Stimulated activated CD8-positive, alpha-beta memory T cell treated with anti-CD3 and anti-CD28 coated beads, Interleukin-15, amount 100 ng/mL, for 24 hours (primary cell): ENCODE data around the gene RNASET2.
"Not testable (repeated sequence)": the region's sequence is repeated elsewhere in the genome, so short reads cannot be mapped to it uniquely, and the experiment has no call there.

ENCODE experiments used
- DNase-seq: peaks from one replicate; pipeline ENCODE4 v3.0.0-alpha.2; 2020; ENCODE audit warnings: low read depth

The RNASET2 gene

GRCh38 chr6:166969390-166970002 is 13.1 kb upstream of the RNASET2 start:
- no peak for DNase-seq

- DNase-seq: no peak
These were observed 9.9 kb upstream of the RNASET2 start for GRCh38 chr6:166966268-166966667.

- no peak for DNase-seq
These were observed 4.2 kb upstream of the RNASET2 start for GRCh38 chr6:166960609-166960978.

GRCh38 chr6:166959911-166960608 is 3.7 kb upstream of the RNASET2 start:
- no peak for DNase-seq

GRCh38 chr6:166958926-166959861 is 2.8 kb upstream of the RNASET2 start:
- DNase-seq: no peak

GRCh38 chr6:166957805-166958076 is 1.4 kb upstream of the RNASET2 start:
- no peak for DNase-seq

GRCh38 chr6:166957087-166957804 is 896 bp upstream of the RNASET2 start:
- no peak for DNase-seq

GRCh38 chr6:166955865-166956443 is 396 bp downstream of the RNASET2 start:
- DNase-seq: no peak

- no peak for DNase-seq
These were observed 1.1 kb downstream of the RNASET2 start for GRCh38 chr6:166955121-166955864.

- no peak for DNase-seq
These were observed 2.1 kb downstream of the RNASET2 start for GRCh38 chr6:166954118-166954713.

- DNase-seq: no peak
These were observed 3.5 kb downstream of the RNASET2 start for GRCh38 chr6:166952567-166953486.

GRCh38 chr6:166952121-166952520 is 4.2 kb downstream of the RNASET2 start:
- no peak for DNase-seq

GRCh38 chr6:166951670-166952060 is 4.7 kb downstream of the RNASET2 start:
- DNase-seq: no peak

GRCh38 chr6:166950892-166951669 is 5.3 kb downstream of the RNASET2 start:
- not testable (repeated sequence) for DNase-seq

GRCh38 chr6:166950443-166950821 is 5.9 kb downstream of the RNASET2 start:
- no peak for DNase-seq

GRCh38 chr6:166949528-166950442 is 6.6 kb downstream of the RNASET2 start:
- DNase-seq: no peak

- not testable (repeated sequence) for DNase-seq
These were observed 7.6 kb downstream of the RNASET2 start for GRCh38 chr6:166948724-166949123.

GRCh38 chr6:166947251-166947650 is 9.1 kb downstream of the RNASET2 start:
- no peak for DNase-seq
